Left lung (tissue), 10 donors: ENCODE data around the gene GMEB2. TPM values are rescaled to one million over a fixed set of nuclear protein-coding genes. Genes with fewer than 3 reads are reported as not detected.
"Not testable (repeated sequence)": the region's sequence is repeated elsewhere in the genome, so short reads cannot be mapped to it uniquely, and the experiment has no call there.

Source experiments
- ATAC-seq: fragments of 200-7000 bp; cut with Tn5 transposase; one replicate; pipeline ENCODE4 v1.9.1; 2020; ENCODE audit warnings: moderate library complexity
- DNase-seq, 4 donors: peaks; one replicate each; pipeline ENCODE4 v3.0.0-alpha.2; 2013 to 2020
- H3K27ac ChIP-seq, 2 donors: fragments of 200-600 bp; sonication (generic) in 1 of 2; one replicate each; pipeline versions ENCODE4 v1.5.0 to v1.8.0; 2020 to 2021
- H3K27me3 ChIP-seq, 2 donors: fragments of 200-600 bp; sonication (generic) in 1 of 2; one replicate each; pipeline versions ENCODE4 v1.5.0 to v1.8.0; 2020 to 2021
- H3K36me3 ChIP-seq, 2 donors: fragments of 200-600 bp; sonication (generic) in 1 of 2; one replicate each; pipeline versions ENCODE4 v1.5.0 to v1.8.0; 2020 to 2021
- H3K4me1 ChIP-seq, 2 donors: fragments of 200-600 bp; one replicate each; pipeline ENCODE4 v1.8.0; 2021
- H3K4me3 ChIP-seq, 2 donors: fragments of 200-600 bp; sonication (generic) in 1 of 2; one replicate each; pipeline versions ENCODE4 v1.5.0 to v1.8.0; 2020 to 2021; ENCODE audit warnings: mild to moderate bottlenecking in 1 of 2
- H3K9me3 ChIP-seq, 2 donors: fragments of 200-600 bp; sonication (generic) in 1 of 2; one replicate each; pipeline versions ENCODE4 v1.5.0 to v1.8.0; 2020 to 2021
- intact Hi-C, 2 donors: fragments of 100-400 bp; cut with DNase I; formaldehyde crosslinking; loops; one replicate each; pipeline versions ENCODE4 v1.11.2 to v1.14.2; 2022
- polyA plus RNA-seq, 6 donors: library from polyadenylated mRNA; unstranded; fragments of 120-200 nt; gene quantifications; one replicate each; pipeline ENCODE4 v1.2.1, GENCODE V29; 2013; ENCODE audit not compliant: insufficient read length in 6 of 6
- total RNA-seq, 2 donors: library from RNA; stranded (reverse); fragmentation: NEBNext Ultra II Directional; extraction: Animal tissue kit (Norgen Biotek cat#: 25700); gene quantifications; one replicate each; pipeline ENCODE4 v1.2.1, GENCODE V29; 2021
- TF ChIP-seq, protein P1 (sequence below), 2 donors: fragments of 200-600 bp; sonication (generic) in 1 of 2; IDR thresholded peaks; one replicate each; pipeline versions ENCODE4 v1.5.0 to v1.8.0; 2021; ENCODE audit warnings: antibody characterized with exemption in 2 of 2
- donor health status: DM: no; HTN: yes; CAD: no.
- donor health status: DM: no; HTN: no; CAD: no.

Gene GMEB2
- total and polyA plus RNA-seq, 8 donors: 8.1 to 12.4 (median 10.2) TPM

DNA sequence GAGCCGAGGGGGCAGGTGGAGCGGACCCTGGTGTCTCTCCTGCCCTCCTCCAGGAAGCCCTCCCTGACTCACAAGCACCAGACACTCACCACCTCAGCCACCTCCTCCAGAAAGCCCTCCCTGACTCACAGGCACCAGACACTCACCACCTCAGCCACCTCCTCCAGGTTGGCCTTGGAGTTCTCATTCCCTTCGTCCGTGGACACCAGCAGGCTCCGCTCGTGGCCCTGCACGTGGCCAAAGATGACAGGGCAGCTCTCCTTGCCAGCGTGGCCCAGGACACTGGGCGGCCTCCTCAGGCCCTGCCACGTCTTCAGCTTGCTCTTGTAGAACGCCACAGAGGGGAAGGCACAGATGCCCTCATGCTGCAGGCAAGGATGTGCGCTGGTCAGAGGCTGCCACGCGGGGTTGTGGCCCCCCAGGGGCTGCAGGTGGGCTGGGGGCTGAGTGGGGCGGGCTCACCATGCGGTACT, 66.5 kb downstream of the GMEB2 start:
- no peaks in the 10 kb centered on the region for H3K9me3 ChIP-seq
- no peaks in the 10 kb centered on the region for H3K4me1 ChIP-seq
- peaks cover 0 to 25% of the 10 kb centered on the region in 2 donors for H3K27me3 ChIP-seq
- TF ChIP-seq, protein P1, sequence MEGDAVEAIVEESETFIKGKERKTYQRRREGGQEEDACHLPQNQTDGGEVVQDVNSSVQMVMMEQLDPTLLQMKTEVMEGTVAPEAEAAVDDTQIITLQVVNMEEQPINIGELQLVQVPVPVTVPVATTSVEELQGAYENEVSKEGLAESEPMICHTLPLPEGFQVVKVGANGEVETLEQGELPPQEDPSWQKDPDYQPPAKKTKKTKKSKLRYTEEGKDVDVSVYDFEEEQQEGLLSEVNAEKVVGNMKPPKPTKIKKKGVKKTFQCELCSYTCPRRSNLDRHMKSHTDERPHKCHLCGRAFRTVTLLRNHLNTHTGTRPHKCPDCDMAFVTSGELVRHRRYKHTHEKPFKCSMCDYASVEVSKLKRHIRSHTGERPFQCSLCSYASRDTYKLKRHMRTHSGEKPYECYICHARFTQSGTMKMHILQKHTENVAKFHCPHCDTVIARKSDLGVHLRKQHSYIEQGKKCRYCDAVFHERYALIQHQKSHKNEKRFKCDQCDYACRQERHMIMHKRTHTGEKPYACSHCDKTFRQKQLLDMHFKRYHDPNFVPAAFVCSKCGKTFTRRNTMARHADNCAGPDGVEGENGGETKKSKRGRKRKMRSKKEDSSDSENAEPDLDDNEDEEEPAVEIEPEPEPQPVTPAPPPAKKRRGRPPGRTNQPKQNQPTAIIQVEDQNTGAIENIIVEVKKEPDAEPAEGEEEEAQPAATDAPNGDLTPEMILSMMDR (IDR thresholded peaks at IDR 0.05): no peak
- H3K4me3 ChIP-seq: no peak overlapping the region
- ATAC-seq (no peak), DNase-seq (no peak)
- intact Hi-C loops: no loop called here
- H3K36me3 ChIP-seq: peaks cover 0 to 79% of the 10 kb centered on the region in 2 donors
- no peak overlapping the region for H3K27ac ChIP-seq

GRCh38 chr20:63559485-63560332, 67.2 kb downstream of the GMEB2 start:
- intact Hi-C loops, H3K9me3 ChIP-seq, ATAC-seq, H3K27ac ChIP-seq, DNase-seq, H3K4me1 ChIP-seq, H3K4me3 ChIP-seq: not testable (repeated sequence)
- H3K27me3 ChIP-seq: peaks cover 0 to 26% of the 10 kb centered on the region in 2 donors
- peaks cover 0 to 72% of the 10 kb centered on the region in 2 donors for H3K36me3 ChIP-seq

DNA sequence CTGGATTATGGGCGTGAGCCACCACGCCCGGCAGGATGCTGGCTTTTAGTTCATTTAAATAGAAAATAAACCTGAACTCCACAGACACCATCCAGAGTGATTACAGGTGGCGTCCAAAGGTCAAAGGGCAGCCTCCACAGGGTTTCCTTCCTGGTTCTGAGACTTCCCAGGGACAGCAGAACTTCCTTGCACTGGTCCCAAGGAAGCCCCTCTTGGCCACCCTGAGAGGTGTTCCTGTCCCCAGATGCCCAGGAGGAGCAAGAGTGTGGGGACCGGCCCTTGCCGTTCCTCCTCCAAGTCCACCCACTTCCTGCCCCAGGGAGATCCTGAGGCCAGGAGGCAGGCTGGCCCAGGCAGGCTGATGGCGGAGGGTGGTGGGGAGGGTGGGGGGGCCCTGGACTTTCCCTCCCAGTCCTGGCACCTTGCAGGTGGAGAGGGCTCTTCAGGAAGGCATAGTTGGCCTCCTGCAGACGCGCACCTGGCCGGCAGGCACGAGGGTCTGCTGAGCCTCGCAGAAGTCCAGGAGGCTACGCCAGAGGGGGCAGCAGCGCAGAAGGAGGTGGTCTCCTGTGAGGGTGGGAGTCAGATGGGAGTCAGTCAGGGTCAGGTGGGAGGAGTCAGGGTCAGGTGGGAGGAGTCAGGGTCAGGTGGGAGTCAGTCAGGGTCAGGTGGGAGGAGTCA, 68.0 kb downstream of the GMEB2 start:
- Histone ChIP-seq H3K9me3 (no peaks in the 10 kb centered on the region), H3K4me3 (no peak overlapping the region), H3K27me3 (peaks cover 0 to 26% of the 10 kb centered on the region in 2 donors), H3K4me1 (peaks cover 0 to 7% of the 10 kb centered on the region in 2 donors), H3K36me3 (peaks cover 0 to 65% of the 10 kb centered on the region in 2 donors), H3K27ac (no peak overlapping the region)
- ATAC-seq (no peak), DNase-seq (no peak)
- intact Hi-C loops: no loop called here
- TF ChIP-seq, protein P1 (IDR thresholded peaks at IDR 0.05): no peak

DNA sequence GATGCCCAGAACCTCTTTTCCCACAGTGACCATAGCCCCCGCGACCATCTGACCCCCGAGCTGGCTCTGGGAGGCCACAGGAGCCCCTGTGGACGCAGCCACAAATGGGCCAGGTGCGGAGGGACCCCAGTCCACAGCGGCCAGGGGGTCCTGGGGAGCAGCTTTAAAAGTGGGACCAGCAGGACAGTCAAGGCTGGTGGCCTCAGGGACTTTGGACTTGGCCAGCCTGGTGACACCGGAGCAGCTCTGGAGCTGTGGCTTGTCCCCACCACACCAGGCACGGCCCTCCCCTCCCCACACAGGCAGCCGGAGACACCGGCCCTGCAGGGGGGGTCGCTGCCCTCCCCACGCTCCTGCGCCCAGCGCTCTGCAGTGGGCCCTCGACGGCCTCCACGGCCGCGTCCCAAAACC, 69.4 kb downstream of the GMEB2 start:
- Histone ChIP-seq H3K36me3 (peaks cover 0 to 50% of the 10 kb centered on the region in 2 donors), H3K9me3 (no peaks in the 10 kb centered on the region), H3K4me1 (peaks cover 0 to 12% of the 10 kb centered on the region in 2 donors), H3K27ac (no peak overlapping the region), H3K27me3 (peaks cover 0 to 34% of the 10 kb centered on the region in 2 donors), H3K4me3 (no peak overlapping the region)
- DNase-seq (no peak), ATAC-seq (no peak)
- intact Hi-C loops: no loop called here
- TF ChIP-seq, protein P1 (IDR thresholded peaks at IDR 0.05): no peak

DNA sequence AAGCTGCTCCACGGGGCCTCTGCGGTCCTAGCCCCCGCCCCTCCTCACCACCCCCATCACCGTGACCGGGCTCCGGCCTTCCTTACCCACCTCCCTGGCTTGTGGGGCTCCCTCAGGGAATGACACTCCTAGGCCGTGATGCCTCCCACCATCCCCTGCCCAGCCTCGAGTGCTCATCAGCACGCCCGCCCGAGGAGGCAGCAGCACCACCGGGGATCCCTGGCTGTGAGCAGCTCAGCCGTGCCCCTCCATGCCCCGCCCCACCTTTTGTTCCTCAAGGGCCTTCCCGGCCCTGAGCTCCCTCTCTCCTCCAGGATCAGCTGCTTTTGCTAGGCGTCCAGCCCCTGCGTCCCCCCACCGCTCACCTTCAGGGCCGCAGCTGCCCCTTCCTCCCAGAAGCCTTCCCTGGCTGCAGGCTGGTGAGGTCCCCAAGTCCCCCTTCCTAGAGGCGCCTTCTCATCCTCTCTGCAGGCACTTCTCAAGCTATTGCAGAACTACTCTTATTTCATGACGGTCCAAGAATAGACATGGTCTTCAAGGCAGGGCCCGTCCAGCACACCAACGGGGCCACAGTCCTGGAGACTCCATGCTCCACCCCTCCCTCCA, 69.9 kb downstream of the GMEB2 start:
- ATAC-seq: no peak
- H3K27ac ChIP-seq: no peak overlapping the region
- H3K9me3 ChIP-seq: no peaks in the 10 kb centered on the region
- intact Hi-C loops: no loop called here
- peaks cover 0 to 39% of the 10 kb centered on the region in 2 donors for H3K27me3 ChIP-seq
- H3K36me3 ChIP-seq: peaks cover 0 to 45% of the 10 kb centered on the region in 2 donors
- peaks cover 0 to 12% of the 10 kb centered on the region in 2 donors for H3K4me1 ChIP-seq
- H3K4me3 ChIP-seq: no peak overlapping the region
- DNase-seq: no peak
- TF ChIP-seq, protein P1 (IDR thresholded peaks at IDR 0.05): no peak
